ENCODE data around the gene SNIP1.
"Not testable (repeated sequence)": the region's sequence is repeated elsewhere in the genome, so short reads cannot be mapped to it uniquely, and the experiment has no call there.

The SNIP1 gene

GRCh38 chr1:37559957-37560379 lies 5.9 kb upstream of the SNIP1 start:
- DNase-seq (ENCODE audit: low read depth): not testable (repeated sequence)

DNA sequence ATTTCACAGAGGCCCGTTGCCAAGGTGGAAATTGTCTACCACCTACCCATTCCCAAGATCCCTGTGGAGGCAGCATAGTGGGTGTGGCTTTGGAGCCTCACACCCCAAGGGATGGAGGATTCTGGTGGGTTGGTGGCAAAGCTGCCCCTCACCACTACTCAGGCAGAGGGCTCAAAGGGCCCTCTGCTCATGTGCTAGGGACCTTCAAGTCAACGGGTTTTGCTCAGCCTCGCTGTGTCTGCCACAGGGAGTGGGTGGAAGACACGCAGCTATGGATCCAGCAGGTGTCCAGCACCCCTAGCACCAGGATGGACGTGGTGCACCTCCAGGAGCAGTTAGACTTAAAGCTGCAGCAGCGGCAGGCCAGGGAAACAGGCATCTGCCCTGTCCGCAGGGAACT lies 5.0 kb upstream of the SNIP1 start:
- DNase-seq (ENCODE audit: low read depth): no peak

DNA sequence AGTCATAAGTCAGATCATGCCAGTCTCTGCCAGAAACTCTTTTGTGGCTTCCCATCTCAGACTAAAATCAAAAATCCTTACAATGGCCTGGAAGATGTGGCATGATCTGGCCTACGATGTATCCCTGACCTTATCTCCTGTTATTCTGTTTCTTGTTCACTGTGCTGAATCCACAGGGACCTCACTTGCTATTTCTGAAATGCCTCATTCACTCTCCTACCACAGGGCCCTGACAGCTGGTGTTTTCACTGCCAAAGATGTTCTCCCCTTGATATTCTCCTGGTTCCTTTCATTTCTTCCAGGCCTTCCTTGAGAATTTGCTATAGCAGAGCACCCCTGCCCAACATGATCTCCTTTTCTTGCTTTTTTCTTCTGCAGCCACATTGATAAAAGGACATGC lies 4.3 kb upstream of the SNIP1 start:
- DNase-seq (ENCODE audit: low read depth): no peak

GRCh38 chr1:37557402-37557801 lies 3.3 kb upstream of the SNIP1 start:
- no peak for DNase-seq (ENCODE audit: low read depth)

- no peak for DNase-seq (ENCODE audit: low read depth)
Observed at GRCh38 chr1:37556712-37557196, 2.7 kb upstream of the SNIP1 start, which contains the start of gene DNALI1. TSS of gene DNALI1 (plus strand) at chr1:37556940. CDS start at chr1:37556995, 55 bp downstream.

GRCh38 chr1:37553598-37553926 lies 531 bp downstream of the SNIP1 start:
- no peak for DNase-seq (ENCODE audit: low read depth)

GRCh38 chr1:37549341-37549740 lies 4.8 kb downstream of the SNIP1 start:
- DNase-seq (ENCODE audit: low read depth): no peak

DNA sequence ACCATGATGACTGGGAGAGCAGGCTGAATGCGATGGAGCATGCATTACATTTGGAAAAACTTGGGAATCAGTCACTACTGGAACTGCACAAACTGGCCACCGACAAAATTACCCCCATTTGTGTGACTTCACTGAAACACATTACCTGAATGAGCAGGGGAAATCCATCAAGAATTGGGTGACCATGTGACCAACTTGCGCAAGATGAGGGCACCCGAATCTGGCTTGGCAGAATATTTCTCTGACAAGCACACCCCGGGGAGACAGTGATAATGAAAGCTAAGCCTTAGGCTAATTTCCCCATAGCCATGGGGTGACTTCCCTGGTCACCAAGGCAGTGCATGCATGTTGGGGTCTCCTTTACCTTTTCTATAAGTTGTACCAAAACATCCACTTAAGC lies 9.1 kb downstream of the SNIP1 start:
- no peak for DNase-seq (ENCODE audit: low read depth)

GRCh38 chr1:37544530-37544929 lies 9.6 kb downstream of the SNIP1 start:
- DNase-seq (ENCODE audit: low read depth): no peak

- no peak for DNase-seq (ENCODE audit: low read depth)
Observed at GRCh38 chr1:37540036-37540785, 13.9 kb downstream of the SNIP1 start.

DNA sequence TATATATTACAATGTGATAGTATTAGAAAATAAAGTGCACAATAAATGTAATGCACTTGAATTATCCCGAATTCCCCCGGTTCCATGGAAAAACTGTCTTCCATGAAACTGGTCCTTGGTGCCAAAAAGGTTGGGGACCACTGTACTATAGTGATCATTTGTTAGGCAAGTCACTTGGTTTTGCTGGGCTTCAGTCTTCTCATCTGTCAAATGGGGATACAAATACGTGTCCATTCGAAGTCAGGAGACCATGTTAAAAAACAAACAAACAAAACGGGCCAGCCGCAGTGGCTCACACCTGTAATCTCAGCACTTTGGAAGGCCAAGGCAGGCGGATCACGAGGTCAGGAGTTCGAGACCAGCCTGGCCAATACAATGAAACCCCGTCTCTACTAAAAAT lies 14.9 kb downstream of the SNIP1 start:
- DNase-seq (ENCODE audit: low read depth): not testable (repeated sequence)

GRCh38 chr1:37537378-37537777 lies 16.7 kb downstream of the SNIP1 start:
- DNase-seq (ENCODE audit: low read depth): no peak

DNA sequence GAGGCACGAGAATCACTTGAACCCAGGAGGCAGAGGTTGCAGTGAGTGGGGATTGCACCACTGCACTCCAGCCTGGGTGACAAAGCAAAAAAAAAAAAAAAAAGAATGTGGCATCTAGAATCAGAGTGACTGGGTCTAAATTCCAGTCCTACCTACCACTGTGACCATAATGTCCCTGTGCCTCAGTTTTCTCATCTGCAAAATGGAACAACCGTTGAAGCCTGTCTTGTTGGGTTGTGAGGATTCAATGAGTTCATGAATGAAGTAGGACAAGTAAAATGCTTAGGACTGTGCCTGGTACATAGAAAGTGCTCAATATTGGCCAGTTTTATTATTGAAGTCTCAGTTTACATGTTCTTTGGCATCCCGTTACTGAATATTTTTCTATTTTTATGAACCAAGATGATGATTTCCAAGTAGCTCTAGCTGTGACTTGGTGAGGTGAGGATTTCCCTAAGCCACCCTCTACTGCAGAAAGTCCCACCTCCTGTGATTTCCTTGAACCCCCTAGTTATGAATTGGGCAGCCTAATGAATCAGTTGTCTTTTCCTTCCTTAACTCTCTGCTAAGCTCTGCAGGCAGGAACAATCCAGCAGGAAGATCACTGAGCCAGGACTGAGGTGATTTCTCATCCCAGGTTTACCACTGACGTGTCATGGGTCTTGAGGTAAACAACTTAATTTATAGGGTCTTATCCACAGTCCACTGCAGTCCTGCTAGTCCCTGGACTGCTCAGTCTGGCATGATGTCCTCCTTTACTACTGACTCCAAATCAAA lies 20.6 kb downstream of the SNIP1 start:
- no peak for DNase-seq (ENCODE audit: low read depth)

GRCh38 chr1:37532418-37533156 lies 21.5 kb downstream of the SNIP1 start:
- DNase-seq (ENCODE audit: low read depth): not testable (repeated sequence)

DNA sequence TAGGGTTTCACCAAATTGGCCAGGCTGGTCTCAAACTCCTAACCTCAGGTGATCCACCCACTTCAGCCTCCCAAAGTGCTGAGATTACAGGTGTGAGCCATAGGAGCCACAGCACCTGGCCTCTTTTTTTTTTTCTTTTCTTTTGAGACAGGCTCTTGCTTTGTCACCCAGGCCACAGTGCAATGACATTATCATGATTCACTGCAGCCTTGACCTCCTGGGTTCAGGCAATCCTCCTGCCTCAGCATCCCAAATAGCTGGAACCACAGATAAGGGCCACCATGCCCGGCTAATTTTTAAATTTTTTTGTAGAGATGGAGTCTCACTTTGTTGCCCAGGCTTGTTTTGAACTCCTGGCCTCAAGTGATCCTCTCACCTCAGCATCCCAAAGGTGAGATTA lies 24.2 kb downstream of the SNIP1 start:
- not testable (repeated sequence) for DNase-seq (ENCODE audit: low read depth)

DNA sequence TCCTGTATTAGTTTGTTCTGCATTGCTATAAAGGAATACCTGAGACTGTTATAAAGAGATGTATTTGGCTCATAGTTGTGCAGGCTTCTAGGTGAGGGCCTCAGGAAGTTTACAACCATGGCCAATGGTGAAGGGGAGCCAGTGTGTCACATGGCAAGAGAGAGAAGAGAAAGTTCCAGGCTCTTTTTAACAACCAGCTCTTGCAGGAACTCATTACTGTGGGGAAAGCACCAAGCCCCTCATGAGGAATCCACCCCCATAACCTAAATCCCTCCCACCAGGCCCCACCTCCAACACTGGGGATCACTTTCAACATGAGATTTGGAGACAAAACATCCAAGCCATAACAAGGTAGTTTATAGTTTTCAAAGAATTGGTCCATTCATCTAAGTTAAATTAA lies 34.5 kb downstream of the SNIP1 start:
- no peak for DNase-seq (ENCODE audit: low read depth)

GRCh38 chr1:37518929-37519328 lies 35.2 kb downstream of the SNIP1 start:
- peak; percentile 22 for DNase-seq (ENCODE audit: low read depth)

DNA sequence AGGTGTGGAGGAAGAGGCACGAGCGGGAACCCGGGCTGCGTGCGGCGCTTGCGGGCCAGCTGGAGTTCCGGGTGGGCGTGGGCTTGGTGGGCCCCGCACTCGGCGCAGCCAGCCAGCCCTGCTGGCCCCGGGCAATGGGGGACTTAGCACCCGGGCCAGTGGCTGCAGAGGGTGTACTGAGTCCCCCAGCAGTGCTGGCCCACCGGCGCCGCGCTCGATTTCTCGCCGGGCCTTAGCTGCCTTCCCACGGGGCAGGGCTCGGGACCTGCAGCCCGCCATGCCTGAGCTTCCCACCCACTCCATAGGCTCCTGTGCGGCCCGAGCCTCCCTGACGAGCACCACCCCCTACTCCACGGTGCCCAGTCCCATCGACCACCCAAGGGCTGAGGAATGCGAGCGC lies 35.9 kb downstream of the SNIP1 start:
- not testable (repeated sequence) for DNase-seq (ENCODE audit: low read depth)

DNA sequence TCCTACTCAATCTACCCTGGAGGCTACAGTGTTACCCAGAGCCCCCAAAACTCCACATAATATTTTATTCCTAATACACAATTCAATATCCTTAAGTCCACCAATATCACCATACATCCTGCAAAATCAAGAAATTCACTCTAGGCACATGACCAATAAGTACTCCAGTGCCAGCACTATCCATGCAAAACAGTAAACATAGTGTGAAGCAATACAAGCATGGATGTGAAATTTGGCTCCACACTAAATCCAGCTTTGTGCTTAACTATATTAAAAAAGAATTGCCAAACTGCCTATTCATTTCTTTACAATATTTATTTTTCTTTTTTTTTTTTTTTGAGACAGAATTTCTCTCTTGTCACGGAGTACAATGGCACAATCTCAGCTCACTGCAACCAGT lies 36.5 kb downstream of the SNIP1 start:
- no peak for DNase-seq (ENCODE audit: low read depth)

GRCh38 chr1:37515185-37516034 lies 38.7 kb downstream of the SNIP1 start:
- DNase-seq (ENCODE audit: low read depth): no peak

GRCh38 chr1:37514350-37515184 lies 39.5 kb downstream of the SNIP1 start, which contains the start of gene MEAF6:
TSS of gene MEAF6 (minus strand) at chr1:37514766. CDS start at chr1:37514746, 20 bp downstream.
- peak; percentile 77 for DNase-seq (ENCODE audit: low read depth)
